T-helper 17 cell (primary cell): Measurements from ENCODE around the gene KLF1. TPM values are rescaled to one million over a fixed set of nuclear protein-coding genes. Genes with fewer than 3 reads are reported as not detected.

Experiments
- ATAC-seq: fragments of 150-1000 bp; cut with Tn5 transposase; 2 replicates; pipeline ENCODE4 v1.10.0; 2021; ENCODE audit warnings: mild to moderate bottlenecking, moderate library complexity
- DNase-seq, 3 donors: peaks; one replicate each; pipeline versions ENCODE4 v3.0.0 to v3.0.0-alpha.2; 2020 to 2021
- H3K9me3 ChIP-seq: one replicate; pipeline ENCODE4 v1.7.0; 2013; ENCODE audit warnings: low read length, mild to moderate bottlenecking; ENCODE audit not compliant: control insufficient read depth, poor library complexity, severe bottlenecking
- H3K27ac Mint-ChIP-seq: one replicate; pipeline ENCODE4 v1.8.0; 2022; ENCODE audit warnings: mild to moderate bottlenecking, moderate library complexity, mixed read lengths
- H3K27me3 Mint-ChIP-seq: one replicate; pipeline ENCODE4 v1.8.0; 2022; ENCODE audit warnings: mixed read lengths
- H3K36me3 Mint-ChIP-seq: one replicate; pipeline ENCODE4 v1.8.0; 2022; ENCODE audit warnings: low read depth, mixed read lengths
- H3K4me1 Mint-ChIP-seq: one replicate; pipeline ENCODE4 v1.8.0; 2022; ENCODE audit warnings: mild to moderate bottlenecking, mixed read lengths
- H3K4me3 Mint-ChIP-seq: one replicate; pipeline ENCODE4 v1.8.0; 2022; ENCODE audit warnings: mild to moderate bottlenecking, moderate library complexity, mixed read lengths
- total RNA-seq, 4 donors: library from RNA in 2 of 4; stranded (reverse) in 2 of 4; gene quantifications; one replicate each; pipeline ENCODE4 v1.2.3 and lab custom pipeline; 2022 to 2026

Gene KLF1
- total RNA-seq, 2 donors from 2014 or later, result not detected

DNA sequence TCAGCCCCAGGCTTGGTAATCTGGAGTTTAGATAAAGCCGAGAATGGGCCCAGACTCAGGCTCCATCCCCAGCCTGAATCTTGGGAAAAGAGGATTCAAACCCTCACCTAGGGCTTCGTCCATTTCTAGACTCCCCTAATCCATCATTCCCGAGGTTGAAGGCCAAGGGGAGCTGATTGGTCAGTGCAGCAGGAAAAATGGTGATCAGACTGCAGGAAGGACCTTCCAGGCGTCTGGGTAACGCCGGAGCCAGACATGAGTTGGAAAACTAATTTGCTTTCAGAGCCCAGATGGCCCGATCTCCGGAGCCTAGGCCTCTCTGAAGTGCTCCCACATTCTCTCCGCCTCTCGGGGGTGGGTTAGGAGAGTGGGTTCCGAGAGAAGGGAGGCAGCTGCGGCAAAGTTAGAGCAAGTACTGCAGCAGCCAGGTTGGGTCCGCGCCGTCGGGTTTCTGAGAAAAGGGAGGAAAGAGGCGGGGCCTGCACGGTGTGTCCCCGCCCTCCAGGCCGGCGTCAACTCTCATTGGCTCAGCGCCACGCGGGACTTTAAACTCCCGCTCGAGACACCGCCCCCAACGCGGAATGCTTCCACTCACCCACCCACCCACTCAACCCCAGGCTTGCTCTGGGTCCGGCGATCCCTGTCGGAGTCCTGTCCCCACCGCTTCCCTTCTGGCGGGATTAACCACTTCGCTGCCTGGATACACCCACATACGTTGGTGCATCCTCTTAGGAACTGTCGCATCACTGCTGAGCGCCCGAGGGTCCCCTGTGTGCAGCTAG is 51.8 kb downstream of the KLF1 start:
- peaks cover 5% of the 10 kb centered on the region for H3K36me3 Mint-ChIP-seq
- H3K4me3 Mint-ChIP-seq, result peak overlapping the region; percentile 84
- peaks cover 70% of the 10 kb centered on the region for H3K27me3 Mint-ChIP-seq
- no peaks in the 10 kb centered on the region for H3K9me3 ChIP-seq
- ATAC-seq (no peak), DNase-seq (no peak)
- peaks cover 32% of the 10 kb centered on the region for H3K4me1 Mint-ChIP-seq
- no peak overlapping the region for H3K27ac Mint-ChIP-seq

- Mint-ChIP-seq H3K27ac (no peak within 1 kb of the TSS), H3K4me3 (peak within 1 kb of the TSS; percentile 84), H3K27me3 (peaks cover 70% of the 10 kb centered on the region), H3K36me3 (peaks cover 5% of the 10 kb centered on the region), H3K4me1 (peaks cover 32% of the 10 kb centered on the region)
- H3K9me3 ChIP-seq, result no peaks in the 10 kb centered on the region
- no peak for ATAC-seq
- no peak for DNase-seq
These were observed 52.4 kb downstream of the KLF1 start, which contains the start of gene RTBDN for GRCh38 chr19:12834566-12834943. RTBDN (minus strand) TSS chr19:12834579; CDS start chr19:12829979, 4,600 bp downstream.

Other genes starting within 250 kb of the KLF1 start
- 100 to 1,000 TPM; 157 to 181 TPM for gene MAN2B1, start 220.5 kb downstream of the KLF1 start, total RNA-seq
- gene WDR83, start 220.4 kb downstream of the KLF1 start, total RNA-seq, result 10 to 100 TPM; 10.5 to 11.1 TPM
- gene DHPS, start 205.3 kb downstream of the KLF1 start, total RNA-seq, result 100 to 1,000 TPM; 126 to 147 TPM
- gene GNG14, start 199.2 kb downstream of the KLF1 start, total RNA-seq, result not detected
- 1 to 10 TPM; 2.9 to 3.5 TPM for gene FBXW9, start 190.6 kb downstream of the KLF1 start, total RNA-seq
- 10 to 100 TPM; 48.6 to 60.0 TPM for gene TNPO2, start 163.3 kb downstream of the KLF1 start, total RNA-seq
- gene TRIR, start 152.5 kb downstream of the KLF1 start, total RNA-seq, result 100 to 1,000 TPM; 176 to 185 TPM
- 10 to 100 TPM; 29.8 to 32.6 TPM for gene GET3, start 149.7 kb downstream of the KLF1 start, total RNA-seq
- gene BEST2, start 135.4 kb downstream of the KLF1 start, total RNA-seq, result not detected
- 10 to 100 TPM; 14.9 to 19.3 TPM for gene HOOK2, start 111.6 kb downstream of the KLF1 start, total RNA-seq
- 1,000 to 10,000 TPM; 1,500 to 1,584 TPM for gene JUNB, start 95.7 kb downstream of the KLF1 start, total RNA-seq
- 10 to 100 TPM; 92.6 to 97.0 TPM for gene PRDX2, start 85.4 kb downstream of the KLF1 start, total RNA-seq
- gene THSD8, start 85.1 kb downstream of the KLF1 start, total RNA-seq, result 1 to 10 TPM in 1 of 2 donors, under 1 TPM in 1; 0.85 to 3.0 TPM
- 1 to 10 TPM; 3.1 to 5.7 TPM for gene RNASEH2A, start 80.6 kb downstream of the KLF1 start, total RNA-seq
- not detected for gene RTBDN, start 52.6 kb downstream of the KLF1 start, total RNA-seq
- 1 to 10 TPM; 1.5 to 4.1 TPM for gene MAST1, start 48.7 kb downstream of the KLF1 start, total RNA-seq
- gene DNASE2, start 5.8 kb downstream of the KLF1 start, total RNA-seq, result 10 to 100 TPM; 17.8 to 19.8 TPM
- 10 to 100 TPM; 34.0 to 36.2 TPM for gene GCDH, start 4.0 kb upstream of the KLF1 start, total RNA-seq
- under 1 TPM; 0.52 to 0.86 TPM for gene SYCE2, start 32.1 kb upstream of the KLF1 start, total RNA-seq
- gene FARSA, start 46.5 kb upstream of the KLF1 start, total RNA-seq, result 10 to 100 TPM; 23.2 to 28.3 TPM
- 100 to 1,000 TPM; 418 to 472 TPM for gene CALR, start 51.4 kb upstream of the KLF1 start, total RNA-seq
- 10 to 100 TPM; 74.1 to 82.1 TPM for gene RAD23A, start 58.7 kb upstream of the KLF1 start, total RNA-seq
- gene GADD45GIP1, start 70.0 kb upstream of the KLF1 start, total RNA-seq, result 1 to 10 TPM; 6.9 to 8.3 TPM
- gene DAND5, start 82.4 kb upstream of the KLF1 start, total RNA-seq, result not detected
- gene NFIX, start 108.3 kb upstream of the KLF1 start, total RNA-seq, result under 1 TPM; 0.75 to 0.86 TPM
- gene LYL1, start 215.7 kb upstream of the KLF1 start, total RNA-seq, result 10 to 100 TPM in 1 of 2 donors, 1 to 10 TPM in 1; 6.9 to 17.9 TPM
- 10 to 100 TPM; 60.3 to 72.3 TPM for gene TRMT1, start 229.5 kb upstream of the KLF1 start, total RNA-seq
- 10 to 100 TPM; 23.1 to 26.4 TPM for gene NACC1, start 231.1 kb upstream of the KLF1 start, total RNA-seq